HG03457 (cell line): ENCODE measurements around the gene LZTS2.
"Not testable (repeated sequence)": the region's sequence is repeated elsewhere in the genome, so short reads cannot be mapped to it uniquely, and the experiment has no call there.

Source experiments
- ATAC-seq: cut with Tn5 transposase; IDR thresholded peaks from one replicate; pipeline ENCODE4 v1.9.1; 2021; ENCODE audit warnings: moderate number of reproducible peaks; ENCODE audit not compliant: unreplicated experiment

The LZTS2 gene

GRCh38 chr10:101031128-101031795 lies 31.7 kb downstream of the LZTS2 start, which contains the start of the genes PDZD7 and SFXN3:
Gene PDZD7 (minus strand): TSS chr10:101031129. CDS start chr10:101030219, 910 bp downstream.
Gene SFXN3 (plus strand): TSS chr10:101031234. CDS start chr10:101034695, 3,461 bp downstream.
- peak; percentile 79 for ATAC-seq

GRCh38 chr10:101031796-101032636 lies 32.4 kb downstream of the LZTS2 start:
- ATAC-seq, result no peak

- no peak for ATAC-seq
Measured at GRCh38 chr10:101032637-101033224, 33.1 kb downstream of the LZTS2 start.

GRCh38 chr10:101033276-101033675 lies 33.7 kb downstream of the LZTS2 start:
- ATAC-seq, result no peak

- ATAC-seq, result not testable (repeated sequence)
Measured at GRCh38 chr10:101034404-101034803, 34.8 kb downstream of the LZTS2 start.

- ATAC-seq, result no peak
Measured at GRCh38 chr10:101035314-101035713, 35.7 kb downstream of the LZTS2 start.

GRCh38 chr10:101035916-101036702 lies 36.5 kb downstream of the LZTS2 start:
- ATAC-seq, result no peak

GRCh38 chr10:101036726-101037125 lies 37.1 kb downstream of the LZTS2 start:
- no peak for ATAC-seq

GRCh38 chr10:101038484-101038883 lies 38.9 kb downstream of the LZTS2 start:
- ATAC-seq, result no peak

- ATAC-seq, result no peak
Measured at GRCh38 chr10:101040061-101040460, 40.5 kb downstream of the LZTS2 start.

- no peak for ATAC-seq
Measured at GRCh38 chr10:101040851-101041250, 41.2 kb downstream of the LZTS2 start.

- ATAC-seq, result no peak
Measured at GRCh38 chr10:101041252-101041761, 41.7 kb downstream of the LZTS2 start.

GRCh38 chr10:101042118-101042517 lies 42.5 kb downstream of the LZTS2 start:
- ATAC-seq, result no peak

GRCh38 chr10:101042667-101043362 lies 43.2 kb downstream of the LZTS2 start:
- ATAC-seq, result peak; percentile 84

GRCh38 chr10:101043363-101043707 lies 43.7 kb downstream of the LZTS2 start:
- ATAC-seq, result no peak

- ATAC-seq, result no peak
Measured at GRCh38 chr10:101044117-101044516, 44.5 kb downstream of the LZTS2 start.

GRCh38 chr10:101046332-101047238 lies 47.0 kb downstream of the LZTS2 start:
- no peak for ATAC-seq

- no peak for ATAC-seq
Measured at GRCh38 chr10:101047268-101047667, 47.7 kb downstream of the LZTS2 start.
